SJSA1 (cell line): Measurements from ENCODE around the gene ZNF740. TPM values are rescaled to one million over a fixed set of nuclear protein-coding genes. Genes with fewer than 3 reads are reported as not detected.
"Not testable (repeated sequence)": the region's sequence is repeated elsewhere in the genome, so short reads cannot be mapped to it uniquely, and the experiment has no call there.

Experiments used
- DNase-seq, 2 experiments: peaks; one replicate each; pipeline ENCODE4 v3.0.0-alpha.2; 2015 to 2020; ENCODE audit warnings: low spot score in 2 of 2, low read depth in 1 of 2
- H3K27ac ChIP-seq: fragments of 250-450 bp; sonication (Bioruptor Pico); 2 replicates; pipeline ENCODE4 v1.5.1; 2020; ENCODE audit warnings: mild to moderate bottlenecking, moderate library complexity
- H3K27me3 ChIP-seq: fragments of 250-450 bp; sonication (Bioruptor Pico); replicated peaks from 2 replicates; pipeline ENCODE4 v1.5.1; 2020; ENCODE audit warnings: mild to moderate bottlenecking, moderate library complexity
- H3K36me3 ChIP-seq: fragments of 250-450 bp; sonication (Bioruptor Pico); 2 replicates; pipeline ENCODE4 v1.5.1; 2020; ENCODE audit warnings: mild to moderate bottlenecking
- H3K4me1 ChIP-seq: fragments of 250-450 bp; sonication (Bioruptor Pico); replicated peaks from 2 replicates; pipeline ENCODE4 v1.6.1; 2021; ENCODE audit warnings: mild to moderate bottlenecking
- H3K4me3 ChIP-seq: fragments of 250-450 bp; sonication (Bioruptor Pico); 2 replicates; pipeline ENCODE4 v1.5.1; 2020; ENCODE audit warnings: mild to moderate bottlenecking
- H3K9me3 ChIP-seq: fragments of 250-450 bp; sonication (Bioruptor Pico); replicated peaks from 2 replicates; pipeline ENCODE4 v1.5.1; 2020; ENCODE audit warnings: mild to moderate bottlenecking
- total RNA-seq: library from RNA; depleted of rRNA; stranded (reverse); fragments of >200 nt; shearing (Covaris generic); gene quantifications from 2 replicates; pipeline ENCODE4 v1.2.3, GENCODE V29; 2014

ZNF740 gene
- total RNA-seq, 1 experiment from 2014 or later, result 6.8 TPM

GRCh38 chr12:53163008-53163407 lies 17.5 kb upstream of the ZNF740 start:
- H3K27me3 ChIP-seq, H3K36me3 ChIP-seq, H3K27ac ChIP-seq, DNase-seq, H3K9me3 ChIP-seq, H3K4me3 ChIP-seq, H3K4me1 ChIP-seq: not testable (repeated sequence)

GRCh38 chr12:53166837-53167236 lies 13.7 kb upstream of the ZNF740 start:
- Histone ChIP-seq H3K36me3 (no peaks in the 10 kb centered on the region), H3K4me3 (no peak overlapping the region), H3K27me3 (no peaks in the 10 kb centered on the region), H3K9me3 (no peaks in the 10 kb centered on the region), H3K4me1 (peaks cover 3% of the 10 kb centered on the region; the same call in 1 of the 2 replicates), H3K27ac (no peak overlapping the region)
- DNase-seq, result no peak

DNA sequence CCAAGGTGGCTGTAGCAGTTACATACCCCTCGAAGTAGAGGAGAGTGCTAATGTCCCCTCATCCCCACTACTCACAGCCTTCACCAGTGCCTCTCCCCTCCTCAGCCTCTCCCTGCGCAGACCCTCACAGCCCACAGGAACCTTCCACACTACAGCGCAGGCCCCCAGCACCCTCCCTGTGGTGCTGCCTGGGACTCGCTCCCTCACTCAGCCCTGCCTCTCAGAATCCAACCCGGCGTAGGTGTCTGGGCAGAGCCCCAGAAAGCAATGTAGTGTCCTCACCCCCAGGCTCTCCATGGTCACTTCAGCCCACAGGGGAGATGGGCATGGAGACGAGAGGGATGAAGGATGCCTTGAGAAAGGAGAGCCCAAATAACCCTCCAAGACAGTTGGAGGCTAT lies 10.9 kb upstream of the ZNF740 start:
- H3K36me3 ChIP-seq, result no peaks in the 10 kb centered on the region
- no peaks in the 10 kb centered on the region for H3K27me3 ChIP-seq
- no peak for DNase-seq
- no peak overlapping the region for H3K27ac ChIP-seq
- H3K9me3 ChIP-seq, result no peaks in the 10 kb centered on the region
- no peak overlapping the region for H3K4me3 ChIP-seq
- peaks cover 3% of the 10 kb centered on the region; the same call in 1 of the 2 replicates for H3K4me1 ChIP-seq

DNA sequence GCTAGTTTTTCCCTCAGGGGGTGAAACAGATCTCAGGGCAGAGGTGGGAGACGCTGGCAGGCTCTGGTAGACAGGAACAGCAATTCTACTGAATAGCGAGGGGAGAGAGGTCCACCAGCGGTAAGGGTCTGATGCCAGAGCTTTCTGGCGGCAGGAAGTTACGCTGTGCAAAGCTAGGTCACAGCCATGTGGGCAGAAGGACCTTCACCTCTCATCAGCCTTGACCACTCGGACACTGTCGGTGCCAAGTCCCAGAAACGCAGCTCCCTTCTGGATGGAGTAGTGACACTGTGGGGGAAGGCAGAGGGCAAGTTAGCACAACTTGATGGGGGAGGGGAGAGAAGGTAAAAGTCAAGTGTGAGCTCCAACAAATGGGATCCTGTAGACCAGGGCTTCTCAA lies 10.3 kb upstream of the ZNF740 start:
- H3K4me1 ChIP-seq, result peaks cover 5% of the 10 kb centered on the region; the same call in 1 of the 2 replicates
- no peaks in the 10 kb centered on the region for H3K27me3 ChIP-seq
- no peak overlapping the region for H3K27ac ChIP-seq
- no peak for DNase-seq
- H3K36me3 ChIP-seq, result no peaks in the 10 kb centered on the region
- H3K4me3 ChIP-seq, result no peak overlapping the region
- H3K9me3 ChIP-seq, result no peaks in the 10 kb centered on the region

DNA sequence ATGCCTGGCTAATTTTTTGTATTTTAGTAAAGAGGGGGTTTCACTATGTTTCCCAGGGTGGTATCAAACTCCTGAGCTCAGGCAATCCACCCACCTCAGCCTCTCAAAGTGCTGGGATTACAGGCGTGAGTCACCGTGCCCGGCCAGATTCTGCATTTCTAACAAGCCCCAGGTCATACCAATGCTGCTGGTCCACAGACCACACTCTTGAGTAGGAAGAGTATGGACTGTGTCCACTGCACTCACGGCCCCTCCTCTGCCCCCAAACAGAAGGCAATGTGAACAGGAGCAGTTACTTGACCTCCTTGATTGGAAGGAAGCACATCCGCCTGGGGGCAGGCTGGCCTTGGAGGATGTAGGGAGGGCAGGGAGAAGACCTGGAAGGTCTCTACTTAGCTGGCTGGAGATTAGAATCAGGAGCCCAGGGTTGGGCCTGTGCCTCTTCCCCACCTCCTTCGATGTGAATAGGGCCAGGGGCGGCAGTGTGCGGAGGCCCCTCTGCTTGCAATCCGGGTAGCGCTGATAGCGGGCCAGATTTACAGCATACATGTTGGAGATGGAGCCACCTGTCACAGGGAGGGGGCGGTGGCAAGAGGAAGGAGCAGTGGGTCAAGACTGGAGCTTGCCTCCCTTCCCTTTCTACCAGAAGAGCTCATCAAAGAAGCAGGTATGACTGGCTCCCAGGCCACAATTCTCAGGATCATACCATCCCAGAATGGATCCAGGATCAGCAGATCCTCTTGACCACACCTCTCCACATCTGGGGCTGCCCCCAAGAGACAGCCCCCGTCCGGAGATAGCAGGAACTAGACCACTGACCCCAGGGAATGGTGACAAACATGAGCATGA lies 9.4 kb upstream of the ZNF740 start:
- Histone ChIP-seq H3K27me3 (no peaks in the 10 kb centered on the region), H3K27ac (no peak overlapping the region), H3K4me1 (peaks cover 7% of the 10 kb centered on the region; the same call in 1 of the 2 replicates), H3K9me3 (no peaks in the 10 kb centered on the region), H3K36me3 (no peaks in the 10 kb centered on the region), H3K4me3 (no peak overlapping the region)
- no peak for DNase-seq

DNA sequence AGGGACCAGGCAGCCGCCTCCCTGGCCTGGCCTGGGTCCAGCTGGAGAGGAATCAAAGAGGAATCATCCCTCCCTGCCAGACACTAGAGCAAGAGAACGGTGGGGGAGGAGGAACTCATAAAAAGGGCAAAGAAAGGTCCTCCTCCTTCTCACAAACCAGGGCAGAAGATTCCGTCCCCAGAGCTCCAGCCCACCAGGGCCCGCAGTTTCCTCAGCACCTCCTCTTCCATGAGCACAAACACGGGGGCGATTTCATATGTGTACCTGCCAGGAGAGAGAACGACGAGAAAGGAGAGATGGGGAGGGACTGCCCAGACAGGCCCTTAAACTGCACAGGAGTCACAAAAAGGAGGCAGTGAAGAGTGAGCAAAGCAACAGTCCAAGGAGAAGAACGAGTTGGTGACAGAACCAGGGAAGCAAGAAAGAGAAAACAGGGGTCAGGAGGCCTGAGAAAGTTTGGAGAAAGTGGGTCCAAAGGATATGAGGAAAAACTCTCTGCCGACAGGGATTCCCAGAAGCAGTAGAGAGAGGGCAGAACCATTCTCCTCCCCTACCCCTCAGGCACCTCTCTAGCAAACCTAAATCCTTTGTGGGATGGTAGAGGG lies 8.7 kb upstream of the ZNF740 start:
- Histone ChIP-seq H3K9me3 (no peaks in the 10 kb centered on the region), H3K27ac (no peak overlapping the region)
- DNase-seq, result no peak

DNA sequence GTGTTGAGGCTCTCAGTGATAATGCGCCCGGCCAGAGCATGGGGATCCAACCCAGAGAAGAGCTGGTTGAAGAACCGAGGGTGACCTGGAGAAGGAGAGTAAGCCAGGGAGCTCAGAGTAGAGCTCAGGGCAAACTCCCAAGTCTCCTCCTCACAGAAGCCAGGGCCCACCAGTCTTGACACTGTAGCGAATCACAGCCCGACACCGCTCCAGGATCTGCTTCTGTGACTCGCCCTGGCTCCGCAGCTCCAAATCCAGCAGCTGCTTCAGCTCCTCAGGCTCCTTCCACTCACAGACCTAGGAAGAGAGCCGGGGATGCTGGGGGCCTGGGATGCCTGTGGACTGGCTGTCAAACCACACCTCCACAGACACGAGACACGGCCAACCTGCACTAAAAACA lies 8.2 kb upstream of the ZNF740 start:
- H3K9me3 ChIP-seq, result no peaks in the 10 kb centered on the region
- no peaks in the 10 kb centered on the region for H3K36me3 ChIP-seq
- no peak overlapping the region for H3K4me3 ChIP-seq
- 0 out of 2 replicates have a peak, but pooled peaks cover 3% of the 10 kb centered on the region for H3K4me1 ChIP-seq
- DNase-seq, result no peak
- H3K27me3 ChIP-seq, result no peaks in the 10 kb centered on the region
- no peak overlapping the region for H3K27ac ChIP-seq

More for the DNA sequence above, 8.7 kb upstream of the ZNF740 start:
- no peaks in the 10 kb centered on the region for H3K36me3 ChIP-seq
- no peak overlapping the region for H3K4me3 ChIP-seq
- H3K27me3 ChIP-seq, result no peaks in the 10 kb centered on the region
- H3K4me1 ChIP-seq, result peaks cover 4% of the 10 kb centered on the region; the same call in 1 of the 2 replicates

DNA sequence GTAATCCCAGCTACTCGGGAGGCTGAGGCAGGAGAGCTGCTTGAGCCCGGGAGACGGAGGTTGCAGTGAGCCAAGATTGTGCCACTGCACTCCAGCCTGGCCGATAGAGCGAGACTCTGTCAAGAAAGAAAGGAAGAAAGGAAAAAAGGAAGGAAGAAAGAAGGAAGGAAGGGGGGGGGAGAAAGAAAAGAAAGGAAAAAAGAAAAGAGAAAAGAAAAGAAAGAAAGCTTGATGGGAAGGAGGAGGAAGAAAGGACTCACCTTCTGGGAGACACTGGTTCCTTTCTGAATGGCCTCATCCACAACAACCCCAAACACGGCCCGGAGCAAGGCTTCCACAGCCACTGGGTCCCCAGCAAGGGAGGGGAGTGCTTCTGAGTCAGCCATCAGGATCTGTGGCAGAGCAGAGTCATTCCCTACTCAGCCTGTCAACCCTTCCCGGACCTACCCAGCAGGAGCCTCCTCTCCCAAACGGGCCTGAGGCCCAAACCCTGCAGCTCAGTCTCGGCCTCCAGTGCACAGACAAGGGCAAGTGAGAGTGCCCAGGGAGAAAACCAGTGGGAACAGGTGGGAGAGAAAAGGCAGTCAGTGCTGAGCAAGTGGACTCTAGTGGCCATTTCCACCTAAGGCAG lies 7.3 kb upstream of the ZNF740 start:
- Histone ChIP-seq H3K27me3 (no peaks in the 10 kb centered on the region), H3K9me3 (no peaks in the 10 kb centered on the region), H3K4me1 (0 out of 2 replicates have a peak, but pooled peaks cover 3% of the 10 kb centered on the region), H3K4me3 (no peak overlapping the region), H3K27ac (no peak overlapping the region), H3K36me3 (no peaks in the 10 kb centered on the region)
- DNase-seq, result no peak

- Histone ChIP-seq H3K4me1 (peaks cover 7% of the 10 kb centered on the region), H3K36me3 (no peaks in the 10 kb centered on the region), H3K9me3 (no peaks in the 10 kb centered on the region), H3K27me3 (no peaks in the 10 kb centered on the region), H3K4me3 (no peak overlapping the region), H3K27ac (no peak overlapping the region)
- no peak for DNase-seq
These were observed 5.5 kb upstream of the ZNF740 start for GRCh38 chr12:53174881-53175491.

GRCh38 chr12:53176750-53177149 lies 3.8 kb upstream of the ZNF740 start:
- Histone ChIP-seq H3K27ac (no peak overlapping the region), H3K9me3 (no peaks in the 10 kb centered on the region), H3K36me3 (peaks cover under 1% of the 10 kb centered on the region), H3K4me1 (peaks cover 11% of the 10 kb centered on the region), H3K4me3 (no peak overlapping the region), H3K27me3 (no peaks in the 10 kb centered on the region)
- DNase-seq, result no peak

GRCh38 chr12:53177447-53177846 lies 3.1 kb upstream of the ZNF740 start:
- H3K4me1 ChIP-seq, result peaks cover 17% of the 10 kb centered on the region
- not testable (repeated sequence) for H3K36me3 ChIP-seq, H3K9me3 ChIP-seq, H3K4me3 ChIP-seq, DNase-seq, H3K27me3 ChIP-seq, H3K27ac ChIP-seq

DNA sequence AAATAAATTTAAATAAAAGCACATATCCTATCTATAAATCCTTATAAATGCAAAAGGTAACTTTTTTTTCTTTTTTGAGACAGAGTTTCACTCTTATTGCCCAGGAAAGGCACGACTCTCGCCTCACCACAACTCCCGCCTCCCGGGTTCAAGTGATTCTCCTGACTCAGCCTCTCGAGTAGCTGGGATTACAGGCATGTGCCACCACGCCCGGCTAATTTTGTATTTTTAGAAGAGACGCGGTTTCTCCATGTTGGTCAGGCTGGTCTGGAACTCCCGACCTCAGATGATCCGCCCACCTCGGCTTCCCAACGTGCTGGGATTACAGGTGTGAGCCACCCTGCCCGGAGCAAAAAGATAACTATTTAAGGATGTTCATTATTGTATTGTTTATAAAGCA lies 1.7 kb upstream of the ZNF740 start:
- peaks cover 21% of the 10 kb centered on the region for H3K36me3 ChIP-seq
- H3K4me1 ChIP-seq, result peaks cover 17% of the 10 kb centered on the region
- H3K27me3 ChIP-seq, H3K27ac ChIP-seq, DNase-seq, H3K4me3 ChIP-seq, H3K9me3 ChIP-seq: not testable (repeated sequence)

- Histone ChIP-seq H3K36me3 (peaks cover 28% of the 10 kb centered on the region), H3K27me3 (no peaks in the 10 kb centered on the region), H3K4me3 (peak overlapping the region; percentile 55), H3K4me1 (peaks cover 17% of the 10 kb centered on the region), H3K9me3 (no peaks in the 10 kb centered on the region), H3K27ac (peak overlapping the region; percentile 30)
- DNase-seq, result no peak
These were observed 769 bp upstream of the ZNF740 start for GRCh38 chr12:53179687-53180219.
